GM21381 (cell line): ENCODE data around the gene DPP10.

Experiments
- ATAC-seq: cut with Tn5 transposase; IDR thresholded peaks from one replicate; pipeline ENCODE4 v1.9.1; 2021; ENCODE audit warnings: mild to moderate bottlenecking, moderate library complexity; ENCODE audit not compliant: unreplicated experiment

The DPP10 gene

DNA sequence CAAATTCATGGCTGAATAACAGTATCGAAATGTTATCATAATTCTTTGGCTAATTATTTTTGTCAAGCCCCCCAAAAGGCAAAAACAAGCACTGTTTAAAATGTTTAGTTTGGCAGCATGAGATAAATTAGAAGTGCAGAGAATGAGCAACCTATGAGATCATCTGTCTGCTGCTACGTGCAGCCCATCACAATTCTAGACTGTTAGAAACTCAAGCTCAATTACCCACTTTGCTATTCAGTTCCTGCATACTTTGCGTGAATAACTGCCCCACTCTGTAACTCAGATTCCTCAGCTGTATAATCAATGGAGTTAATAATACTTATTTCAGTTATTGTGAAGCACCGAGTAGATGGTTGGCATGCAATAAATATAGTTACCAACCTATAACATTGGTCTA, 1181.9 kb downstream of the DPP10 start:
- ATAC-seq = no peak

DNA sequence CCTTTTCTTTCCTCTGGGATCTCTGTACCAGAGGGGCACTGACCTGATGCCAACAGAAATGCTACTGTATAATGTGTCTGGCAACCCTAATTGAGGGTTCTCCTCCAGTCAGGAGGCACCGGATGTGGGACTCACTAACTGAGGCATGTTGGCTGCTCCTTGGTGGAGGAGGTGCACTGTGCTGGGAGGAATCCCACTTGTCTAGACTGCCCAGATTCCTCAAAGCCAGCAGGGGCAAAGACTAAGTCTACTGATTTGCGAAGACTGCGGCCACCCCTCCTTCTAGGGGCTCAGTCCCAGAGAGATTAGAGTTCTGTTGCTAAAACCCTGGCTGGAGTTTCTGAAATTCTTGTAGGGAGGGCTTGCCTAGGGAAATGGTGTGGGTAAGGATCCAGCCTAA, 1192.1 kb downstream of the DPP10 start:
- no peak for ATAC-seq

DNA sequence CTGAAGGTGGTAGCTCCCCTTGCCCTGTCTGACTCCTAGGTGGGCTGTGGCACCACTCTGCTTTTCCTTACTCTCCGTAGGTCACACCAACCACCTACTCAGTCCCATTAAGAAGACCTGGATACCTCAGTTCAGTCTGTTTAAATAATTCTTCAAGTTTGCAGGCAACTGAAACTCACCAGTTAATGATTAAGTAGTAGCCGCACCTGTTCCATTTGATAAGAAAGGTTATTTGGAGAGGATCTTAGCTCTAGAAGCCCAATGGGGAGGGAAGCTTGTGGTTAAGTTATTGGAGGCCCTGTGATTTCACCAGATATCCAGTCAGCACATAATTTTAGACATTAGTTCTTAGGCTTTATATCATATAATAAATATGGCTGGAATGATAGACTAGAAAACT, 1193.0 kb downstream of the DPP10 start:
- no peak for ATAC-seq

DNA sequence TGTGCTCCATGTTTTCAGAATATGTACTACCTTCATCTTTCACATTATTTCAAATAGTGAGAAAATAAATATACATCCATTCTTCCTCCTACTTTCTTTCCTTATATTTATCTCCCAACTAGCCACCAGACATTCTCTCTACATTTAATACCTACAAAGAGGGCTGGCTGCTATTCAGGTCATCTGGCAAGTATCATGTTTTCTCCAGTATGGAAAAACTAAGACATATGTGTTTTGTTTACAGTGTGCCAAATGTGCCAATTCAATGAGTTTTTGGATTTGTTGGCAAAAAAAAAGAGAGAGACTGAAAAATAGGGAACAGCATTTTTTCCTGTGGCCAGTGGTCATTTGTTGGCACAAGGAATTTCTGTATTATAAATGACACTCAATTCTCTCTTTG, 1207.3 kb downstream of the DPP10 start:
- ATAC-seq = no peak

DNA sequence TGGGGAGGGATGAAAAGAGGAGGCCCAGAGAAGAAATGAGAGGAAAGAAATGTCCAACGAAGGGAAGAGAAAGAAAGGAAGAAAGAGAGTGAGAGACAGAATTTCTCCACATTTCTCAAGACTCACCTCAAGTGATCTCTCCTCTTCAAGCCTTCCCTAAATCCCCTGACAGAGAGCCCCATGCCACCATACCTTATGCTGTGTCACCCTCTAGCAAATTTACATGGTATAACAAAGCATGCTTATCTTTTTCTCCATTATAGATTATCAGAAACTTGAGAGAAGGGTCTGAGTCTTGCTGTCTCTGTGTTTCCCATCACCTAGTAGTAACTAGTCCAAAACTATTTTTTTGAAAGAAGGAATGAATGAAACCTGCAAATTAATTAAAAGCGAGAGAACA, 1208.4 kb downstream of the DPP10 start:
- ATAC-seq = no peak

DNA sequence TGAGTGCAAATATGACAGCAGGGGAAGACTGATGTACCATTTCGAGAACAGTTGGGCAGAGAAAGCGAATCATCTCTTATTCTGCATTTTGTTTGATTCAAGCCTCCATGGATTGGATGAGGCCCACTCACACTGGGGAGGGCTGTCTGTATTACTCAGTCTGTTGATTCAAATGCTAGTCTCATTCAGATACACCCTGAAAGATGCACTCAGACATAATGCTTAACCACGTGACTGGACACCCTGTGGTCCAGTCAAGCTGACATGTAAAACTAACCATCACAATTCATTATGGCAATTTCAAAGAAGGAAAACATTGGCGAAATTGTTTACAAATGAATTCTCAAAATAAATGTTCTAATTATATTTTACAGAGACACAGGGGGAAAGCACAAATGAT, 1210.2 kb downstream of the DPP10 start:
- ATAC-seq = no peak

DNA sequence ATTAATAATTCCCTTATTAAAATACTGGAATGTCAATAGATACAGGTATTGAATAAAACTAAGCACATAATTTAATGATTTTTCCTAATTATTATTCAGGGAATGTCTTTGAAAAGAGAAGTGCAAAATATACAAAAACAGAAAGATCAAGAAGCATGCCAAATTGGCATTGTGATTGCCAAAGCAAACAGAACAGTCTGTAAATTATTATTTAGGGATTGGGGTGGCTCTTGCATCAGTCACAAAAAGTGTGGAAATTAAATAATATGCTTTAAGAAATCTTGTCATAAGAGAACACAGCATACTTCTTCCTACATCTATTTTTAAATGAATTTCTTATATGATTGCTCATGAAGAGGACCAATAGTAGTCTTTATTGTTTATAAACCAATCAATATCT, 1211.9 kb downstream of the DPP10 start:
- no peak for ATAC-seq

DNA sequence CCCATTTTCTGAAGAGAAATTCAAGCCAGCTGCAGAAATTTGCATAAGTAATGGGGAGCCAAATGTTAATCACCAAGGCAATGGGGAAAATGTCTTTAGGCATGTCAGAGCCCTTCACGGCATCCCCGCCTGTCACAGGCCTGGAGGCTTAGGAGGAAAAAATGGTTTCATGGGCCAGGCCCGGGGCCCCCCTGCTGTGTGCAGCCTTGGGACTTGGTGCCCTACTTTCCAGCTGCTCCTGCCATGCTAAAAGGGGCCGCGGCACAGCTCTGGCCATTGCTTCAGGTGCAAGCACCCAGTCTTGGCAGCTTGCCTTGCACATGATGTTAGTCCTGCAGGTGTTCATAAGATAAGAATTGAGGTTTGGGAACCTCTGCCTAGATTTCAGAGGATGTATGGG, 1235.7 kb downstream of the DPP10 start:
- ATAC-seq = no peak

DNA sequence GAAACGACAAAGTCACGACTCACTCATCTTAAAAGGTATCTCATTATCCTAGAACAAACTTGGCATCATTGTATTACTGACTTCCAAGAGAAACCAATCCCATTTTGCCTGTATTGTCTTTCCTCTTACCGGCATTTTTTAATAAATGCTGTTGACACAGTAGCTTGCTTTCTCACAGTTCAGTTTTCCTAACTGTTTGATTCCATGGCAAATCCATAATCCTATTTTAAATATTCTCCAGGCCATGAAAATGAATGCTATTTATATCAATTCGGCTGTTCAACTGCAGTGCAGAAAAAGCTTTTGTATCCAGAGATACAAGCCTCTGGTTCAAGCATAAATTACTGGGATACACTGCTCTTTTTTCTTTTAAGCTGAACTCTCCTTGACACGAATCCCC, 1241.9 kb downstream of the DPP10 start:
- ATAC-seq = no peak

DNA sequence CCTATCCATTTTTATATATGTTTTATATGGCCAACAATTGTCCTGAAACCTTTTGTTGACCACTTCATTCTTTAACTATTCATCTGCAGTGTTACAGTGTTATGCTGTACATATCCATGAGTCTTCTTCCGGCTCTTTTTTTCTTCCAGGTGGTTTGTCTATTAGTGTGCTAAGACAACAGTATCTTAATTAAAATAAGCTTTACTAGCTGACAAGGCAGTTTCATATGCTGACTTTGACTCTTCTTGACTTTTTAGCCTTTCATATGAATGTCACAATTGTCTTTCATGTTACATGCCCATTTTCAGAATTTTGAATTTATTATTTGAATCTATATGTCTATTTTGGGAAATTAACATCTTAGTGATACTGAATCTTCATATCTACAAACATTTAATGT, 1249.0 kb downstream of the DPP10 start:
- no peak for ATAC-seq

DNA sequence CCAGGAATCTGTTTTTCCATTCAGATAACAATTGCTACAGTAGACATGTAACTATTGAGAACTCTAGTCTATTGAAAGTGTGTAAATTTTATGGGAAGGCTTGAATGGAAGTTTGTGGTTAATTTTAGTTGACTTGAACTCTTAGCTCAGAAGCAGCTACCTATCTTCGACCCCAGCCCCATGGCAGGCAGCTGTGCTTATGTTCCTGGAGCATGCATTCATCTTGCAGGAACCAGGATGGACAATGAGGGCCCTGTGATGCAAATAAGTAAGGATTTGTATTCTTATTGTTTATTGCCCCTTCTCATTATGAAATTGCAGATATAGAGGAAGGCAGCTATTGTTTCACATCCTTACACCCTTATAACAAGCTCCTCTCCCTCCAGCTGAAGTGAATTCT, 1252.2 kb downstream of the DPP10 start:
- ATAC-seq = no peak

DNA sequence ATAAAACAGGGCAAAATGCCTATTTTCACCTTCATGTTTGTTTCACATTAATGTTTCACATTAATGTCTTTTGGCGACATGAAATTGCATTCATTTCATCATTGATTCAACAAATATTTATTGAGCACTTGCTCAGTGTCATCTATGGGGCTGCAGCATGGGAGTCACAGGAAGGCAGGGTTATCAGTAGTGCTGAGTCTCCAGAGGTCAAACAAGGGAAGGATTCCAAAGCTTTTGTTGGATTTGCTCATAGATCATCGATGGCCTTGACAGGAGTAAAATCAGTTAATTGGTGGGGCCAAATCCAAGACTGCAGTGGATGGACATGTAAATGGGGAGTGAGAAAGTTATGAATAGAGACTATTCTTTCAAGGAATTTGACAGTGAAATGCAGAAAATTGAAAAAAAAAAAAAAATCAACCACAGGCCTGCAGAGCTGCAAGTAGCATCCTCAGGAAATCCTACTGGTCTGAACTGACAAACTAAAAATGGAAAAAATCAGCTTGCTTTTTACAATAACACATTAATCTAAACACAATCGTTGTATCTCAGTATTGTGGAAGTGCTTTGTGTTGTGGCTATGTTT, 1290.8 kb downstream of the DPP10 start:
- no peak for ATAC-seq

DNA sequence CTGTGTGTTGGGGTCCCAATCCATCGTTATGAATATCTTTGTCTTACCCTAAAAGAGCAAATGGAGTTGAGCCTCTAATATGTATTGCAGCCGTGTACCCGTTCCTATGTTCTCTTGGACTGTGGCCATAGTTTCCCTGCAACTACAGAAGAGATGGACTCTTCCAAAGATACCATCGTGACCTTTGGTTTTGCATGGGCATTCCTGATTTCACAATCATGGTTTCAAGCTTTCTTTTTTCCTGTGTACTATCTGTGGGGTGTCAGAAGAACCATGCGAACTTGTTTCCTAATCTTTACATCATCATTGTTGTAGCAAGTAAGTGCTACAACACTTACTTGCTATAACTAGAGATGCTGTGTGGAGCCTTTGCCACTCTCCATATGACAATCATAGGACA, 1295.7 kb downstream of the DPP10 start:
- ATAC-seq = no peak

DNA sequence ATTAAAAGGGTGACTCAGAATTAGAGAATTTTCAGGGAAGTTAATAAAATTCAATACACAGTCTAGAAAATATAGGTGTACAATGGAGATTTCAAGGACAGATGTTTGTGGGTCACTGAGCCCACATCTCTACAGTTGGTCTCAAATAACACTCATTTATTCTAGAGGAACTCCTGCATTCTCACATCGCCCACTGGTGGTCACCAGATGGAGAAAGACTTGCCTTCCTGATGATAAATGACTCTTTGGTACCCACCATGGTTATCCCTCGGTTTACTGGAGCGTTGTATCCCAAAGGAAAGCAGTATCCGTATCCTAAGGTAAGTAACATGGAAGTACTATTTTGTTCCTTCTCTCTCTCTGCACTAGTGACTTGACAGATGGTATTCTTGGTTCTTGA, 1297.1 kb downstream of the DPP10 start:
- ATAC-seq = no peak

DNA sequence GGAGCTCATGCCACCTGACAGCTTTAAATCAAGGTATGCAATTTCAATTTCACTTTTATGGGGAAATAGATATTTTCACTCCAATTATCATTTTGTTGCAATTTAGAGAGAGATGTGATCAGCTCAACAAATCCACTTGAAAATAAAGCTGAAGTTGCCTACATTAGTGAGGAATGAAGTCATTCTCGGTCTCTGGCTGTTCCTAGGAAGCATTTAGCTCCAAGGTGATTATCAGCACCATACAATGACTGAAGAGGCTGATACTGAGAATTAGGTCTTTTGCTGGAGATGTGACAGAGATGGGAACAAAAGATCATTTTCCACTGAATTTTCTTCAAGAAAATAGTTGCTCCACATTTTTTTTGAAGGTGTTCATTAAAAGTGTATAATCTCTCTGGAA, 1303.7 kb downstream of the DPP10 start:
- no peak for ATAC-seq

DNA sequence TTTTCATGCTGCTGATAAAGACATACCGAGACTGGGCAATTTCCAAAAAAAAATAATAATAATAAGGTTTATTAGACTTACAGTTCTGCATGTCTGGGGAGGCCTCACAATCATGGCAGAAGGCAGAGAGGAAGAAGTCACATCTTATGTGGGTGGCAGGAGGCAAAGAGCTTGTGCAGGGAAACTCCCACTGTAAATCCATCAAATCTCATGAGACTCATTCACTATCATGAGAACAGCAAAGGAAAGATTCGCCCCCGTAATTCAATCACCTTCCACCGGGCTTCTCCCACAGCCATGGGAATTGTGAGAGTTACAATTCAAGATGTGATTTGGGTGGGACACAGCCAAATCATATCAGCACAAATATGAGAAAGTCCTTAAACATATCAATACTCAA, 1314.8 kb downstream of the DPP10 start:
- ATAC-seq = no peak

DNA sequence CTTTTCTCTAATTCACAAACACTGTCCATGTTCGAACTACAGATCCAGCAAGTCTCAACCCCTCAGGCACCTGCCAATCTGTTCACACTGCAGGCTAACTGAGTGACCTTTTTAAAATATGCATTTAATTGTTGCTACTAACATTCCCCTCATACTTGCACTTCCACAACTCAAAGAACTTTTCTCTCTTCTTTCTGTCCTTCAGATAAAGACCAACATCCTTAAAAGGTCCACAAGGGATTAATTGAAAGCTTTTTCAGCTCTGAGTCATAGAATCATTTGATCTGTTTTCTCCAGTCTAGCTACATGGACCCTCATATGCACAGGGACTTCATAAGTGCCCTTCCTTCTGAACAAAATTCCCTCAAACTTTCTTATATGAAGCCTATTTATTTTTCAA, 1321.2 kb downstream of the DPP10 start:
- no peak for ATAC-seq

DNA sequence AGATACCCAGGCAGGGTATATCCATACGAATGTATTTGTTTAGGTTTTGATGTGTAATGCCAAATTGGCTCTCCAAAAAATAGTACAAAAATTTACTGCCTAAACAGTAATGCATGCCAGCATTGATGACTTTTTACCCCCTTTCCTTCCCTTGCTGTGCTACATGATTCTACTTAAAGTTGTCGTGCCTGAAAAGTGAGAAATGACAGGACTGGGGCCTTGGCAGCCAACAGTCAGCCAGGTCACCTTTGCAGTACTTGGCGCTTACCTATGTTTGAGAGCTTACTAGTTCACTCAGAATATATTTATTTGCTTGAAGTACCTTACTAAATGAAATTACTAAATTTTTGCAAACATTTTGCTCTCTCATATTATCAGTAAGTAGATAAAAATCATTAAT, 1329.1 kb downstream of the DPP10 start:
- ATAC-seq = no peak

DNA sequence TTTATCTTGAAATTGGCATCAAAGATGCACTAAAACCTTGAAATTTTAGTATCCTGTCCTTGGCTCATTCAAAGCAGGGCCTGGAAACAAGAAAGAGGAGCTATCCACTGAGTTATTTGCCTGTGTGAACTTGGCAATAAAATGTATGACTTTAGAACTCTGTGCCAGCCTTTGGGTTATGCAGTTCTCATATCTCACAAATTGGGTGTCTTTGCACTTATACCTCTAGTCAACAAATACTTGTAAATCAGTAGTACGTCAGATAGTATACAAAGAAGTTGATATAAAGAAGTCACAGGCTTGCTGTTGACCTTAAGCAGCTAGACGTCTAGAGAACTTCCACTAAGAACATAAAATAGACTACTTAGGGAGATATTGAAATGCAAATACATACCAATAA, 1331.9 kb downstream of the DPP10 start:
- no peak for ATAC-seq

DNA sequence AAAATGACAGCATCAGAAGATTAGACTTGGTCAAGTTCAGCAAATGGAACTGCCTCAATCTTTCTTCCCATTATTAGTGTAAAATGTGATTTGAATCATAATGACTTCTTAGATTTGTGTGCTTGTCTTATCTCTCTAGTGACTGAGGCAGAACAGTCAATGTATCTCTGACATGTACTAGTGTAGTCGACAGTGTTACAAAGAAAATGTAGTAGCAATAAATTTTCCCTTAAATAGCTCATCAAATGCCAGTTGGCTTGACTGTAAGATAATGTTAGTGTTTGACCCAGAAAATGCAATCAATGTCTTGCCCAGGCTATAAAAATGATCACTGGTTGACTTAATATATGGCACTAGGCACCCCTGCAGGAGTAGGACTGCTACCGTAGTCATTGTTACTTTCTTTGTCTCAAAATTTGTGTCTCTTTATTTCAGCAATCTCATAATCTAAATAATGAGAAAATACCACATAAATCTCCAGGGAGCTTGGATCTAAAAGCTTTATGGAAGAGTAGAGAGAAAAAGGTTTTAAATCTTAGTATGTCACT, 1336.7 kb downstream of the DPP10 start:
- ATAC-seq = no peak

DNA sequence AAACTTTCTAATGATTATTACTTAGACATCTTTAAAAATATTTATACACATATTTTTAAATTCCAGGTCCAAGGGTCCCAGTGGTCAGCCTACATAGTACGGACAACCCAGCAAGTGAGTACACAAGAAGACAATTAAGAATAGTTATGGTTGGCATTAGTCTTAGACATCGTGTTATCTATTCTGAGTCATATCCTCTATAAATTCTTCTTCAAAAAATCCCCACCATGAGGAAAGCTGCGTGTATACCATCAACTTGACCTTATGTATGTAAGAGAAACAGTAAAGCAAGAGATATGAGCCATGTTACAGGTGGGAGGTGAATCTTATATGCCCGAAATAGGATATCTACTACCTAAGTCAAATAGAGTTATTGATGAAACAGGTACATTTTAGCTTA, 1339.8 kb downstream of the DPP10 start:
- no peak for ATAC-seq

DNA sequence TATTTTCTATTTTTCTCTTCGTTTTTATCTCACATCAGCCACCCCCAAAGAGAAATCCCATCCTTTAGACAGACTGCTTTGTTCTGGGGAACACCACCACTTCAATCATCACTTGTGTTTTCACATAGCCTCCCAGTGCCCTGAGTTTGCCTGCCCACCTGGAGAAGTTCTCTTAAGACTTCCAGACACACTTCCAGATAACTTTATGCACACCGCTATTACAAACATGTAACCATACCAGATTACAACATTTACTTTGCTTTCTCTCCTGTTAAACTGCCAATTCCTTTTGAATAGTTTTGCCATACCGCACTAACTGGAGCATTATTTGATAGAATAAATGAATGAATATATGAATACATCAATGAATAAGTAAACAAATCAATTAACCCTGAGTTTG, 1353.6 kb downstream of the DPP10 start:
- ATAC-seq = no peak

DNA sequence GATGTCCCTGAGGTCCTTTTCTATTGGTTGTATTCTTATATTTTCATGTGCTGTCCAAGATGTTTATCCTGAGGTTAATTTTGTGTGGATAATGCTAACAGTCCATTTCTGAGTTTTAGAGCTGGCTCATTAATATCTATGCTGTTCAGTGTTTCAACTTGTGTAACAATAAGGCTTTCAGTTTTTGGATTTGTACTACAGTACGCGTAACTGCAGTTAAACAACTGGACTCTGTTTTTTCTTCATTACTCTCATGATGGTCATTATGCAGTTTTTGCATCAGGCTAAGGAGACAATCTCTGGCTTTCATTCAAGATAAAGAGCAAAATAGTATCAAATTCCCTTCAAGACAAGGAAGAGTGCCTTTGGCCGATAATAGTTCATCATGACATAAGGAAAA, 1364.8 kb downstream of the DPP10 start:
- ATAC-seq = no peak
